ENCODE results near the gene SPOPL. TPM values are rescaled to one million over a fixed set of nuclear protein-coding genes. Genes with fewer than 3 reads are reported as not detected.

The SPOPL gene
- total and polyA plus RNA-seq, 10 of the 15 experiments (the other 5 are each of a cell fraction or from before 2014, with no cell fraction given) = 4.0 to 25.0 (median 11.5) TPM

DNA sequence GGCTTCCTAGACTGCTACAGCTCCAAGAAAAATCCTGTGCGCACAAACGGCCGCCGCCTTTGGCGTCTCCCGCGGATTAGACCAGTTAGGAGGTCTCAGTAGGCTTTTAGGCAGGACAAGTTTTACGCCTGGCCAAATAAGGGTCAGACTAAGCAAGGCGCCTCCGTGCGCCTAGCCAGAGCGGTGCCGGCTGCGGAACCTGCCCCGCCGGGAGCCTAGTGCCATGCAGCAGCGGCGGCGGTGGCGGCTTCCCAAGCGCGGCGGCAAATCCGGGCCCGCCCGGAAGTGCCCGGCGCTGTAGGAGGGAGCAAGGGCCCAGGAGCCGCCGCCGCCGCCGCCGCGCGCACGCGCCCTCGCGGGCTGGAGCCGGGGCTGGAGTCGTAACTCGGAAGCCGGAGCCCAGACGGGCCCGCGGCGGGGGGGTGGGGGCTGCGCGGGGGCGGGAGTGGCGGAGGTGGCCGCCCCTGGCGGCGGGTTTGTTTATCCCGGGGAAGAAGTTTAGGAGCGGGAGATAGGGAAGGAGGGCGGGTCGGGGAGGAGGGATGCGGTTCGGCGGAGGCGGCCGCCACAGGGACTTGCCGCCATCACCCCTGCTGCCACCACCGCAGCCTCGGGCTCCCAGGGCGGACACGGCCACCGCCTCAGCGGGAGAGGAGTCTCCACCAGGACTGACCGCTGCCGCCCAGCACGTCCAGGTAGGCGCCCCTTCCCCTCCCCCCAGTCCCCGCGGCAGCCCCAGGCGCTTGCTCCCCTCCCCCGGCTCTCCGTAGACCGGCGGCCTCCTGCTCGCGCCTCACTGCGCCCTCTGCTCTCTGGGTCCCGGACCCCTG, at the start of gene SPOPL (continued):
- TF ChIP-seq BCL11A (IDR thresholded peaks at IDR 0.05; ENCODE audit: low read depth, low read length) (no peak), POU2F2 (IDR thresholded peaks at IDR 0.05; ENCODE audit: borderline replicate concordance, low read depth, low read length) (0 out of 3 replicates have a peak, but pooled peaks have one; percentile 36), SMARCA5 (IDR thresholded peaks at IDR 0.05) (peak; percentile 83), NR2C2 (IDR thresholded peaks at IDR 0.05; ENCODE audit: borderline replicate concordance, control insufficient read depth, insufficient read length, low read depth) (no peak), ZNF592 (IDR thresholded peaks at IDR 0.05) (no peak), EED (IDR thresholded peaks at IDR 0.05; ENCODE audit: low read depth) (peak; percentile 65; the same call in 1 of the 2 replicates), ZZZ3 (IDR thresholded peaks at IDR 0.05; ENCODE audit: control insufficient read depth, insufficient read length, low read depth) (no peak), RCOR1 (conservative IDR thresholded peaks at IDR 0.05; ENCODE audit: low read depth, low read length) (no peak), CREB1 (IDR thresholded peaks at IDR 0.05; ENCODE audit: low read depth) (no peak), TCF3 (IDR thresholded peaks at IDR 0.05; ENCODE audit: borderline replicate concordance, insufficient read depth, low read depth, low read length) (0 out of 2 replicates have a peak, but pooled peaks have one; percentile 9), SIX5 (IDR thresholded peaks at IDR 0.05; ENCODE audit: low read depth, low read length, severe bottlenecking) (no peak), NFYB (IDR thresholded peaks at IDR 0.05; ENCODE audit: insufficient read depth, low read depth, low read length) (no peak), SMAD5 (IDR thresholded peaks at IDR 0.05; ENCODE audit: low read depth) (peak; percentile 78), IKZF2 (IDR thresholded peaks at IDR 0.05) (0 out of 4 replicates have a peak, but pooled peaks have one; percentile 43 to 51), JUND (IDR thresholded peaks at IDR 0.05; ENCODE audit: low read depth, low read length) (no peak), EGR1 (IDR thresholded peaks at IDR 0.05; ENCODE audit: borderline replicate concordance in 1 of 2, low read depth in 2 of 2, low read length in 2 of 2) (peak in 1 of 2 experiments; percentile 69; a peak in 1 of 3 replicates)
- TF ChIP-seq, protein P1, sequence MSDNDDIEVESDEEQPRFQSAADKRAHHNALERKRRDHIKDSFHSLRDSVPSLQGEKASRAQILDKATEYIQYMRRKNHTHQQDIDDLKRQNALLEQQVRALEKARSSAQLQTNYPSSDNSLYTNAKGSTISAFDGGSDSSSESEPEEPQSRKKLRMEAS (IDR thresholded peaks at IDR 0.05; ENCODE audit: low read depth, low read length) = peak; percentile 59; the same call in 1 of the 2 replicates
- TF ChIP-seq, protein P2, sequence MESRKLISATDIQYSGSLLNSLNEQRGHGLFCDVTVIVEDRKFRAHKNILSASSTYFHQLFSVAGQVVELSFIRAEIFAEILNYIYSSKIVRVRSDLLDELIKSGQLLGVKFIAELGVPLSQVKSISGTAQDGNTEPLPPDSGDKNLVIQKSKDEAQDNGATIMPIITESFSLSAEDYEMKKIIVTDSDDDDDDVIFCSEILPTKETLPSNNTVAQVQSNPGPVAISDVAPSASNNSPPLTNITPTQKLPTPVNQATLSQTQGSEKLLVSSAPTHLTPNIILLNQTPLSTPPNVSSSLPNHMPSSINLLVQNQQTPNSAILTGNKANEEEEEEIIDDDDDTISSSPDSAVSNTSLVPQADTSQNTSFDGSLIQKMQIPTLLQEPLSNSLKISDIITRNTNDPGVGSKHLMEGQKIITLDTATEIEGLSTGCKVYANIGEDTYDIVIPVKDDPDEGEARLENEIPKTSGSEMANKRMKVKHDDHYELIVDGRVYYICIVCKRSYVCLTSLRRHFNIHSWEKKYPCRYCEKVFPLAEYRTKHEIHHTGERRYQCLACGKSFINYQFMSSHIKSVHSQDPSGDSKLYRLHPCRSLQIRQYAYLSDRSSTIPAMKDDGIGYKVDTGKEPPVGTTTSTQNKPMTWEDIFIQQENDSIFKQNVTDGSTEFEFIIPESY (IDR thresholded peaks at IDR 0.05) = no peak
- TF ChIP-seq, protein P3, sequence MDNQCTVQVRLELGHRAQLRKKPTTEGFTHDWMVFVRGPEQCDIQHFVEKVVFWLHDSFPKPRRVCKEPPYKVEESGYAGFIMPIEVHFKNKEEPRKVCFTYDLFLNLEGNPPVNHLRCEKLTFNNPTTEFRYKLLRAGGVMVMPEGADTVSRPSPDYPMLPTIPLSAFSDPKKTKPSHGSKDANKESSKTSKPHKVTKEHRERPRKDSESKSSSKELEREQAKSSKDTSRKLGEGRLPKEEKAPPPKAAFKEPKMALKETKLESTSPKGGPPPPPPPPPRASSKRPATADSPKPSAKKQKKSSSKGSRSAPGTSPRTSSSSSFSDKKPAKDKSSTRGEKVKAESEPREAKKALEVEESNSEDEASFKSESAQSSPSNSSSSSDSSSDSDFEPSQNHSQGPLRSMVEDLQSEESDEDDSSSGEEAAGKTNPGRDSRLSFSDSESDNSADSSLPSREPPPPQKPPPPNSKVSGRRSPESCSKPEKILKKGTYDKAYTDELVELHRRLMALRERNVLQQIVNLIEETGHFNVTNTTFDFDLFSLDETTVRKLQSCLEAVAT (IDR thresholded peaks at IDR 0.05) = no peak
- TF ChIP-seq, protein P4, sequence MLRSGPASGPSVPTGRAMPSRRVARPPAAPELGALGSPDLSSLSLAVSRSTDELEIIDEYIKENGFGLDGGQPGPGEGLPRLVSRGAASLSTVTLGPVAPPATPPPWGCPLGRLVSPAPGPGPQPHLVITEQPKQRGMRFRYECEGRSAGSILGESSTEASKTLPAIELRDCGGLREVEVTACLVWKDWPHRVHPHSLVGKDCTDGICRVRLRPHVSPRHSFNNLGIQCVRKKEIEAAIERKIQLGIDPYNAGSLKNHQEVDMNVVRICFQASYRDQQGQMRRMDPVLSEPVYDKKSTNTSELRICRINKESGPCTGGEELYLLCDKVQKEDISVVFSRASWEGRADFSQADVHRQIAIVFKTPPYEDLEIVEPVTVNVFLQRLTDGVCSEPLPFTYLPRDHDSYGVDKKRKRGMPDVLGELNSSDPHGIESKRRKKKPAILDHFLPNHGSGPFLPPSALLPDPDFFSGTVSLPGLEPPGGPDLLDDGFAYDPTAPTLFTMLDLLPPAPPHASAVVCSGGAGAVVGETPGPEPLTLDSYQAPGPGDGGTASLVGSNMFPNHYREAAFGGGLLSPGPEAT (IDR thresholded peaks at IDR 0.05; ENCODE audit: low read depth) = 0 out of 2 replicates have a peak, but pooled peaks have one; percentile 11
